Upper lobe of right lung (tissue), 1 donor: Measurements from ENCODE around the gene UBR7. TPM values are rescaled to one million over a fixed set of nuclear protein-coding genes. Genes with fewer than 3 reads are reported as not detected.

ENCODE experiments used
- ATAC-seq: fragments of 200-7000 bp; cut with Tn5 transposase; one replicate; pipeline ENCODE4 v1.9.1; 2020; ENCODE audit warnings: mild to moderate bottlenecking, moderate library complexity
- DNase-seq: peaks from one replicate; pipeline ENCODE4 v3.0.0-alpha.2; 2020
- H3K27ac ChIP-seq: fragments of 200-600 bp; one replicate; pipeline ENCODE4 v1.8.0; 2022
- H3K27me3 ChIP-seq: fragments of 200-600 bp; one replicate; pipeline ENCODE4 v1.8.0; 2022; ENCODE audit warnings: mild to moderate bottlenecking
- H3K36me3 ChIP-seq: fragments of 200-600 bp; one replicate; pipeline ENCODE4 v1.8.0; 2022
- H3K4me1 ChIP-seq: fragments of 200-600 bp; one replicate; pipeline ENCODE4 v1.8.0; 2022
- H3K4me3 ChIP-seq: fragments of 200-600 bp; one replicate; pipeline ENCODE4 v1.8.0; 2022; ENCODE audit warnings: mild to moderate bottlenecking
- H3K9me3 ChIP-seq: fragments of 200-600 bp; one replicate; pipeline ENCODE4 v1.8.0; 2022
- intact Hi-C: fragments of 100-400 bp; cut with DNase I; formaldehyde crosslinking; loops from one replicate; pipeline ENCODE4 v1.11.0; 2022
- total RNA-seq: library from RNA; stranded (reverse); fragmentation: NEBNext Ultra II Directional; extraction: Animal tissue kit (Norgen Biotek cat#: 25700); gene quantifications from one replicate; pipeline ENCODE4 v1.2.1, GENCODE V29; 2021
- TF ChIP-seq, protein P1 (sequence below): fragments of 200-600 bp; IDR thresholded peaks from one replicate; pipeline ENCODE4 v1.8.0; 2022; ENCODE audit warnings: antibody characterized with exemption
- donor health status: DM: no; HTN: yes; CAD: no; lungs with severe emphysema.

UBR7 gene
- total RNA-seq, 1 donor from 2014 or later = 13.8 TPM

DNA sequence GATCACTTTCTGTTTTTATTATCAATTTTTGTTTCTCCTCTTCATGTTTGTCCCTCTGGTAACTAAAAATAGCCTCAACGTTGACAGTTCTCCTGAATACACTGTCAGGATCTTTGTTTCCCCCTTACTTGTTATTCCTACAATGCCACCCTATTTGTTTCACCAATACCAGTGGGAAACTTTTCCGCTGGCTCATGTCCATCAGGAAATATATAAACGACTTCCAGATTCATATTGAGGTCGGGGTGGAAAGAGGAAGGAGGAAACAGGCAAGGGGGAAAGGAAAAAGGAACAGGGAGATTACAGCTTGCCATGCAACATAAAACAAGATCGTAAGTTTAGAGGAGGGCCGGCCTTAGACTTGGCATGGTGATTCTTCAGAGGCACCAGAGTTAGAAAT is 64.1 kb downstream of the UBR7 start:
- Histone ChIP-seq H3K27ac (no peak overlapping the region), H3K9me3 (no peaks in the 10 kb centered on the region), H3K4me3 (no peak overlapping the region), H3K27me3 (no peaks in the 10 kb centered on the region), H3K36me3 (peaks cover 5% of the 10 kb centered on the region), H3K4me1 (no peaks in the 10 kb centered on the region)
- intact Hi-C loops = no loop called here
- DNase-seq (no peak), ATAC-seq (no peak)
- TF ChIP-seq, protein P1, sequence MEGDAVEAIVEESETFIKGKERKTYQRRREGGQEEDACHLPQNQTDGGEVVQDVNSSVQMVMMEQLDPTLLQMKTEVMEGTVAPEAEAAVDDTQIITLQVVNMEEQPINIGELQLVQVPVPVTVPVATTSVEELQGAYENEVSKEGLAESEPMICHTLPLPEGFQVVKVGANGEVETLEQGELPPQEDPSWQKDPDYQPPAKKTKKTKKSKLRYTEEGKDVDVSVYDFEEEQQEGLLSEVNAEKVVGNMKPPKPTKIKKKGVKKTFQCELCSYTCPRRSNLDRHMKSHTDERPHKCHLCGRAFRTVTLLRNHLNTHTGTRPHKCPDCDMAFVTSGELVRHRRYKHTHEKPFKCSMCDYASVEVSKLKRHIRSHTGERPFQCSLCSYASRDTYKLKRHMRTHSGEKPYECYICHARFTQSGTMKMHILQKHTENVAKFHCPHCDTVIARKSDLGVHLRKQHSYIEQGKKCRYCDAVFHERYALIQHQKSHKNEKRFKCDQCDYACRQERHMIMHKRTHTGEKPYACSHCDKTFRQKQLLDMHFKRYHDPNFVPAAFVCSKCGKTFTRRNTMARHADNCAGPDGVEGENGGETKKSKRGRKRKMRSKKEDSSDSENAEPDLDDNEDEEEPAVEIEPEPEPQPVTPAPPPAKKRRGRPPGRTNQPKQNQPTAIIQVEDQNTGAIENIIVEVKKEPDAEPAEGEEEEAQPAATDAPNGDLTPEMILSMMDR = no peak

DNA sequence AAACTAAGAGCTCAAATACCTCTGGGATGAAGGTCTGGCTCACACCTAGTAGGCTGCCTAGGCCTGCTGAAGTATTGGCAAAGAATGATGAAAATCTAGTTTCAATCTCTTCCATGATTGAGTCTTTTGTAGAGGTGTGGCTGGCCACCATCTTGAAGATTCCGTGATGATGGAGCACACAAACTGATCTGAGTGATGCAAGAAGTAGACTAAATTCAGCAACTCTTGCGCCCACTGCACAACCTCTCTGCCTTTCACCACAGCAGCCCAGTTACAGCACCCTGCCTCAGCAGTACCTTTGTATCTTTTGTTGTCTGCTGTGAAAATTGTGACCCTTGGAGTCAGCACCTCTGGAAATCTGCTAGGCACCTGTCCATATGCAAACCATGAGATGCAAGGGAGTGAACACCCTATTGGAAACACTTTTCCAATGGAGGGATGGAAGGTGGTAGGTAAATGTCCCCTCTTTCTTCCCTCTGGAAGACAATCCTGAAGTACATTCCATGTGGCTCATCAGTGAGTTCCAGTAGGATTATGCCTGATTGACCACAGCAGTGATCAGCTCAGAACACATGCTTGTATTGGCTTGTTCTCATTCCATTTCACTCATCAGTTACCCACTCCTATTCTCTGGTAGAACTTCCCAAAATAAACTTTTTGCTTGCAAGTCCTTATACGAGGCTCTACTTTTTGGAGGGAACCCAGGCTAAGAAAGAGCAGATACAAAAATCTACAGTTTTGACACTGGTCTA is 67.2 kb downstream of the UBR7 start:
- intact Hi-C loops = no loop called here

DNA sequence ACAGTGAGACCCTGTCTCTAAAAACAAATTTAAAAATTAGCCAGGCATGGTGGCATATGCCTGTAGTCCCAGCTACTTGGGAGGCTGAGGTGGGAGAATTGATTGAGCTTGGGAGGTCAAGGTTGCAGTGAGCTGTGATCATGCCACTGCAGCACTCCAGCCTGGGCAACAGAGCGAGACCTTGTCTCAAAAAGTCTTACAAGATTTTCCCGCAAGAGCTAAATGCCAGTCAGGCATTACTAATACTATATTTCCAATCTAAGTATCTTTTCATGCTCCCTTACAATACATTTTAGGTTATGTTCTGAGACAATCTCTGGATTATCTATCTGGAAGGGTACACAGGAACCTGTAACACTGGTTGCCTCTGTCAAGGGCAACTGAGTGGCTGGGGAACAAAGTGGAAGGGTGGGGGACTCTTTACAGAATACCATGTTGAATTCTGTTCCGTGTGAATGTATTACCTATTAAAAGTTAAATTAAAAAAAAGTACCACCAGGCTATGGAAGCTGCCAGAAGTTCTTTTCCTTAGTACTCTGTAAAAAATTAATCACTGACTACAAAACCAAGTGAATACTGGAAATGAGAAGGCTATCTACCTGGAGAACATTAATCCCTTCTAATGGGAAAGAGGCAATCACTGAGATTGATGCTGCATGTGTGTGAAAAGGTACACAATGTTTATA is 69.1 kb downstream of the UBR7 start:
- Histone ChIP-seq H3K27ac (no peak overlapping the region), H3K4me1 (no peaks in the 10 kb centered on the region), H3K27me3 (no peaks in the 10 kb centered on the region), H3K4me3 (no peak overlapping the region), H3K9me3 (no peaks in the 10 kb centered on the region), H3K36me3 (peaks cover 5% of the 10 kb centered on the region)
- DNase-seq = no peak
- intact Hi-C loops = no loop called here
- TF ChIP-seq, protein P1 = no peak
- no peak for ATAC-seq

More for the DNA sequence above, 67.2 kb downstream of the UBR7 start:
- peaks cover 5% of the 10 kb centered on the region for H3K36me3 ChIP-seq
- ATAC-seq (no peak), DNase-seq (no peak)
- no peaks in the 10 kb centered on the region for H3K27me3 ChIP-seq
- TF ChIP-seq, protein P1 = no peak
- no peaks in the 10 kb centered on the region for H3K4me1 ChIP-seq
- no peak overlapping the region for H3K27ac ChIP-seq
- H3K4me3 ChIP-seq = no peak overlapping the region
- H3K9me3 ChIP-seq = no peaks in the 10 kb centered on the region

Other genes starting within 250 kb of the UBR7 start
- 96.9 TPM for gene ITPK1, start 91.3 kb upstream of the UBR7 start, total RNA-seq
- gene MOAP1, start 22.4 kb upstream of the UBR7 start, total RNA-seq = 34.2 TPM
- 33.0 TPM for gene LYSET, start 21.9 kb upstream of the UBR7 start, total RNA-seq
- gene GON7, start 191 bp upstream of the UBR7 start, total RNA-seq = 10.5 TPM
- gene BTBD7, start 125.8 kb downstream of the UBR7 start, total RNA-seq = 38.2 TPM
- gene COX8C, start 139.9 kb downstream of the UBR7 start, total RNA-seq = not detected
- gene UNC79, start 223.7 kb downstream of the UBR7 start, total RNA-seq = 0.09 TPM